NK-92 treated with Interleukin-12 subunit alpha and Interleukin-12 subunit beta, amount 100 ng/mL, for 24 hours (cell line): ENCODE results near the gene HEPACAM.

Experiments
- DNase-seq: peaks from one replicate; lab custom pipeline; 2025; lab: John Stamatoyannopoulos, UW

Gene HEPACAM

DNA sequence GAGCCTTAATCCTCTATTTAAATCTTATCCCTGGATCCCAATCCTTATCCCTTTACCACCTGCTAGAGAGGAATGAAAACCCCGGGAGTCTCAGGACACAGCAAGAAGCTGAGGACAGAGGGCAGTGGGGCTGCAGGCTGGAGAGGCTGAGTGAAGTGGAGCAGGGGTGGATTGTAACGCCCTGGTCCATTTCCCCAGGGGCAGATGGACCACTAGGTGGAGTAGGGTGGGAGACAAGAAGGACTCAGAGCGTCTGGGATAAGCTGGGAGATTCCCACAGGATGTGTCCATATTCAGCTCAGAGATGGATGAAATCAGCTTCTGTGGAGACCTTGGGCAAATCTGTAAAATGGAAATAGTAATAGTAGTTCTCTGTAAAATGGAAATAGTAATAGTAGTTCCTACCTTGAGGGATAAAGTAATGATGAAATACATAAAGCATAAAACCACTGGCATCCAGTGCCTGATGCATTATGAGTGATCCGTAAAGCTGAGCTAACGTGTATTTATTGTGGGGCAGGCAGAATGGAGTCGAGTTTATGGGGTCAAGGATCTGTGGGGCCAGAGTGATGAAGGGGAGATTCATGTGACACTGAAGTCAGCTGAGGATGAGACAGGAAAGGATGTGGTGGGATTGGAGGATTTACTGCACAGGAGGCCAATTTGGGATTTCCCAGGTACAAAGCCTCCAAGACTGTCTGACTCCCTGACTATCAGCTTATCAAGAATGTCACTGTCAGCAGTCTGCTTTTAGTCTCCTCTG is 36.3 kb downstream of the HEPACAM start:
- DNase-seq = no peak

DNA sequence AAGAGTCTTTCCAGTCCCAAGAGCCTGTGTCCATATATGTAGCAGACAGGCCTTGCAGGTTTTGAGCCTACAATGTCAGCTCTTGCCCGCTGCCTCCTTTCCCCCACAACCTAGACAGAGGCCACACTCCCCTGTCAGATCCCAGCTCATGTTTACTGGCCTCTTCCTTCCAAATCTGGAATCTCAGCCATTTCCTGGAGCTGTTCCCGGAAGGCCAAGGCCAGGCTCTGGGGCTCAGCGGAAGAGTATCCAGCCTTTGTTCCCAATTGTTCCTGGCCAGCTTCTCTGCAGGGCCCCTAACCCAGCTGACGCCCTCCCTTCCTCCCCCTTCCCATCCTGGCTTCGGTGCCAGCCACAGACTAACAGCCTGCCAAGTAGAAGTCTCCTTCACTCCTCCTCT is 37.1 kb downstream of the HEPACAM start:
- DNase-seq = no peak

DNA sequence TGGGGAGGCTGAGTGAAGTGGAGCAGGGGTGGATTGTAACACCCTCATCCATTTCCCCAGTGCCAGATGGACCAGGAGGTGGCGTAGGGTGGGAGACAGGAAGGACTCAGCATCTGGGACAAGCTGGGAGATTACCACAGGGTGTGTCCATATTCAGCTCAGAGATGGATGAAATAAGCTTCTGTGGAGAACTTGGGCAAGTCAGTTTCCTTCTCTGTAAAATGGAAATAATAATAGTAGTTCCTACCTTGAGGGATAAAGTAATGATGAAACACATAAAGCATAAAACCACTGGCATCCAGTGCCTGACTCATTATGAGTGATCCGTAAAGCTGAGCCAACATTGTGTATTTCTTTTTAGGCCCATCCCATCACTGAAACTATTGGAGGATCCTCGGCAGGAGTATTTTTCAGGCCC is 37.6 kb downstream of the HEPACAM start:
- no peak for DNase-seq

DNA sequence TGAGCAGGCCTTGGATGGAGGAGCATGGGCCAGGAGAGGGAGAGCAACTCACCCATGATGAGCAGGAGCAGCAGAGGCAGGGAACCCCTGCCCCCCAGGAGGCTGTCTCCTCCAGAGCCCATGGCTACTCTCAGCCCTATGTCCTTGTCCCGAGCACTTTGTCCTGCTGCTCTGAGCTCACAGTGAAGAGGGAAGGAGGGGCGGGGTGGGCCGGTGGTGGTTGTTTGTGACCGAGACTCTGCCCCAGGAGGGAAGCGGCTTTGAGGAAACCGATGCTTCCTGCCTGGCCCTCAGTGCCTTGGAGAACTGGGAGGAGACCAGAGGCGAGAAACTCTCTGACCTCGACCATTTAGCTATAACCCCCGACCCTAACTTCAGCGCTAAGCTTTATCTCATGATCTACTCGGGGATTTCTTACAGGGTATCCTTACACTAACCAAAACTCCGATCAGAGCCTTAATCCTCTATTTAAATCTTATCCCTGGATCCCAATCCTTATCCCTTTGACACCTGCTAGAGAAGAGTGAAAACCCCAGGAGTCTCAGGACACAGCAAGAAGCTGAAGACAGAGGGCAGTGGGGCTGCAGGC is 38.1 kb downstream of the HEPACAM start, which contains the start of gene ROBO4:
ROBO4 (minus strand) TSS at position 192 of the 589 bp plus-strand sequence; CDS start at position 122, 70 bp downstream.
- DNase-seq = no peak

DNA sequence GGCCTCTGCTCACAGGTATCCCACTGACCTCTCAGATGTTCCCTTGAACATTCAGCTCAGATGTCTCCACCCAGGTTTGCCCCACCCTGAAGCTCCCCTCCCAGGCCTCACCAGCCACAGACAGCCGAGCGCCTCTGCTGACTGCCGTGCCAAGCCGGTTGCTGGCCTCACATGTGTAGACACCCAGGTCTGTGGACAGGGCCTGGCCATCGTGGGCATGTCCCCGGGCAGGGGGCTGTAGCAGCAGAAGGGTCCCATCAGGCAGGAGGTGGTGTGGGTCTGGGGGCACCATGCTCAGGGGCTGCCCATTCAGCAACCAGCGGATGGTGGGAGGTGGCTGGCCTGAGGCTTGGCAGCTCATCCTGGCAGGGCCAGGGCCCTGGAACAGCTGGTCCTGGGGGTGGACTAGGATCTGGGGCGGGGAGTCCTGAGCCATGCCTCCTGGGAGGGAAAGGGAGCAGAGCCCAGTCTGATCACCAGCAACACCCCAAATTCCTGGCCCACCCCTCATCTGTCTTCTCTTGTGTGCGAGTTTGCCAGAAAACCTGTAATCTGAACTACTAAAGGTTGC is 38.9 kb downstream of the HEPACAM start:
- DNase-seq = no peak

DNA sequence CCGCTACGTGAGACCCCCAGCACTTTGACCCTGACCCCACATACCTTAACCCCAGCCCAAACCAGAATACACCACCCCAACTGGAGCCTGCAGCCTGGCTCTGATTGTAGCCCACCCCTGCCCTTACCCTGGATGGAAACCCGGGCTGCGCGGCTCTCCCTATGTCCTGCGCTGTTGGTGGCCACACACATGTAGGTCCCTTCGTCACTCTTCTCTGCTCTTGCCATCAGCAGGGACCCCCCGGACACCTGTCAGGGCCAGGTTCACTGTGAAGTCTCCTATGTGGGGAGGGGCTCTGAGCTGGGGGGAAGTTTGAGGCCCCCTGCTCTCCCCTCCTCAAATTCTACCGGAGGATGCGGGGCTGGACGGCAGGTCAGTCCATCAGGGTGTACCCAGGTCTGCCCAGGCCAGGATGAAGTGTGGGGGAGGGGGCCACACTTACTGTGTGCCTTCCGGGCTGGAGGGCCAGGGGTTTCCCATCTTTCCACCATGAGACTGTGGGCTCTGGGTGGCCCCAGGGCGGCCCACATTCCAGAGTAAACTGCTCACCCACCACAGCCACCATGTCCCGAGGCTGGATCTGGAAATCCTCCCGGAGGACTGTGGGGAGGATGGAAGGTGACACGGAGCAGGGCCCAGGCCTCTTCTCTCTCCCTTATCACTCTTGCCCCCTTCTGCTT is 39.6 kb downstream of the HEPACAM start:
- no peak for DNase-seq

DNA sequence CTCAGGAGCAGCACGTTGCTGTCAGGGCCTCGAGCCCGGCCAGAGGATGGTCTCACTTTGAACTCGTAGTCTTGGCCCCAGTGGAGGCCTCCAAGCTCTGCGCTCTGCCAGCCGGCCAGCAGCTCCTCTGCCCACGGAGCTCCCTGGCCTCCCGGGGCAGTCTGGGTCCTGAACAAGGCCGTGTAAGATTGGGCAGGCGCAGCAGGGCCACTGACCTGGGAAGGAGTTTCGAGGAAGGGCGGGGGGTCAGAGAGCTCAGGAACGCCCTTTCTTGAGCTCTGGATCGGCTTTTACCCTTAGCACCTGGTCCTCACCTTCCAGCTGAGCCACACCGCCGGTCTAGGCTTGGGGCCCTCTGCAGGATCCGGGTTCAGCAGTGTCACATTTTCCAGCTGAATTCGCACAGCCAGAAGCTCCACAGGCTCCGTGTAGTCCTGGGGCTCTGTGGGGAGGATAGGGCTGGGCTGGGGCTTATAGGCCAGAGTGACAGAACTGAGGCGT is 40.3 kb downstream of the HEPACAM start:
- DNase-seq = no peak

DNA sequence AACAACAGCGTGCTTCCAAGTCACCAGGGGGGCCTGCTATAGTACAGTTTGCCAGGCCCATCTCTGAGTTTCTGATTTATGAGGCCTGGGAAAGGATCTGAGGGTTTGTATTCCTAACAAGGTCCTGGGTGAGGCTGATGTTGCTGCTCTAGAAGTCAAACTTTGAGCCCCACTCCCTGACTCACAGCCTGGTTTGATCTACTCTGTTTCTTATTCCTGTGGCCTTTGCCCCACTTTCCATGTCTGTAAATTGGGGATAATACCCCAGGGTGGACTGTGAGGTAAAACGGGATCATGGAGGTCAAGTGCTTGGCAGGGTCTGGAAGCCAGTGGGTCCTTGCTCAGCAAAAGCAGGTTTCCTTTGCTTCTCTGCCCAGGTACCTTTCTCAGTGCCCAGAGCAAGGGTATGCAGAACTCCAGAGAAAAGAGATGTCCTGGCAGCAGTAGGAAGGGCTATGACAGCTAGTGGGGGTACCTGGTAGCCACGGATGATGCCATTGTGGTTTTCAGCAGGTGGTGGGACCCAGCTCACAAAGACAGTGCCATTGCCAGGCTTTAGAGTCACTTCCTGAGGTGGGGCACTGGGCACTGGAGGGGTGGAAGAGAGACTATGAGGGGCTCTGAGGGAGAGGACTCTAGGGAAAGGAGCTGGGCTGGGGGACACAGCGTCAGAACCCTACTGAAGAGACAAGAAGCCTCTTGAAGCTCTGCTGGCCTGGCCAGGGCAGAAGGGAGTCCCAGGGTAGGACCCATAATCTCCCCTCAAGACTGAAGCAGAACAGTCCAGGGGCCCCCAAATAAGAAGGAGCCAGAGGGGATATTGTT is 41.0 kb downstream of the HEPACAM start:
- no peak for DNase-seq

DNA sequence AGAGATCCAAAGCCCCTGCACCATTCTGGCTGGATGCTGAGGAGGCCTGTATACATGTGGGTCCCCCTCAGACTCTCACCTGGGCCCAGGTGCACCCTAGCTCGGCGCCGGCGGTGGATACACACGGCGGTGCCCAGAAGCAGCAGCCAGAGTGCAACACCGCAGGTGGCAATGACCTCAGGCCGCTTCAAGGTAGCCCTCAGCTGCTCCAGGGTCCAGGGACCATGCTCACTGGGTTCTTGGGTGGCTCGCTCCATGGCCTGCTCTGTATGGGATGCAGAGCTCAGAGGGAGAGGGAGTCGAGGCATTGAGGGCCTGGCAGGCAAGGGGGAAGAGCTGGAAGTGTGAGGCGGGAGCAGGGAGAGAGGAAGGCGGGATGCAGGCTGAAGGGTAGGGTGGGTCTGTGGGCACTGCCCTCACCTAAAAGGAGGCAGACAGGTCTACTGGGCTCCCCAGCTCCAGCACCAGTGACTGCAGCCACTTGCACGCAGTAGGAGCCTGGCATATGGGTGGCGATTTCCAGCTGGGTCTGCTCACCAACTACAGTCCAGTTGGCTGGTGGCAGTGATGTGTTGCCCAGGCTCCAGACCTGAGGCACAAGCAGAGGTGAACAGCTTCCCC is 42.0 kb downstream of the HEPACAM start:
- no peak for DNase-seq

DNA sequence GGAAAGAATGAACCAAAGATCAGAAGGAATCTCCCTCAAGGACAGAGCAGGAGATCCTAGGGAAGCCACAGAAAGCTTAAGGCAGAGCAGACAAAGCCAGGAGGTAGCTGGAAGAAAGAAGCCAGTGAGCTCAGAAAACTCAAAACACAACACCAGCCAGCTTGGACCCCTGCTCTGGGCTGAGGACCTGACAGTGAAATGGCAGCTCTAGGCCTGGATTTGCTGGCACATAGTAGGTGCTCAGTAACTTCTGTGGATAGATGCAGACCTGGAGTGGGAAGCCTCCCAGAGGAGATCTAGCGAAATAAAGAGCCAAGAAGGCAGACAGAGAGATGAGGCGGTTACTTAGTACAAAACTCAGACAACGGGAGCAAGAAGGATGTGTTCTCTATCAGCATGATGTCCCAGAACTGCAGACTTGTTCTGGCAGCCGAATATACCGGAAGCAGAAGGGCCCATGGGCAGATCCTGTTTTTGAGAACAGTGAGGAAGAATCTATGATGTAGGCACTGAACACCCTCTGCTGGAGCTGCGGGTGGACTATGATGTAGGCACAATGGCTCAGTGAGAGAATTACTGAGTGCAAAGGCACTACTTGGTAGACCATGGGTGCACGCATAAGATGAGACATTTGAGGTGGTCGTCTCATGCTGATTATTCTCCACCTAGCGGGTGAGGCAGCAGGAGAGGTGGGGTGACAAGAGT is 42.9 kb downstream of the HEPACAM start:
- DNase-seq = no peak

DNA sequence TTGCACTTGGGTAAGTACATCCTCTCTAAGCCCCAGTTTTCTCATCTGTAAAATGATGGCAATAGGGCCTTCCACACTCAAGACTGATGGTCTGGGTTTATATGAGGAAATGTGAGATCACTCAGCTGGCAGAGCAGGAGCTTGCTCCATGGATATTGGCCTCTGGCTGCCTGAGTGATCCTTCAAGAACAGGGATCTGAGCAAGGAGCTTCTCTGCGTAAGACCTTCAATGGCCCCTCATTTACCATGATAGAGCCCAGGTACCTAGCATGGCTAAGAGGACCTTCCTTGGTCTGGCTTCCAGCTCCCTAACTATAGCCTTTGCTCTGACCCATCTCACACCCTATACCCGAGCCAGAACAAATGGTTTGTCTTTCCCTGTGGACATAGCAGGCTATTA is 43.7 kb downstream of the HEPACAM start:
- no peak for DNase-seq

DNA sequence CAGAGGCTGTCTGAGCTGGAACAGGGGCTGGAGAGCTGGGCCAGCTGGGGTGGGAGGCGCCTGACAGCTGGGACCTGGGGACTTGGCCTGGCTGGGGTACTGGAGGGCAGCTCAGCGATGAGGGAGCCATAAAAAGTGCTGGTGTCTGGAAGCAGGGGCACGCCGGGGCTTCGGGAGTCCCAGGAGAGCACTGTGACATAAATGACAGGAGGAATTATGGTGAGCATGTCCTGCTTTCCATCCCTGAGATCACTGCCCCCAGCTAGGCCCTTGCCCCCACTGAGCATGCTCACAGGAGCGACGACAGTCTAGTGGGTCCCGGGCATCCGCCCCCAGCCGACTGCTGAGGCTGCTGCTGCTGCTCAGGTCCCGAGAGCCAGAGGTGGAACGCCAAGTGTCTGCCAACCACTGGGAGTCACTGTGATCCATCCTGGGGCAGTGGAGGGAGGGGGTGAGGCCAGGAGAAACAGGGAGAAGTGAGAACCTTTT is 44.4 kb downstream of the HEPACAM start:
- no peak for DNase-seq

DNA sequence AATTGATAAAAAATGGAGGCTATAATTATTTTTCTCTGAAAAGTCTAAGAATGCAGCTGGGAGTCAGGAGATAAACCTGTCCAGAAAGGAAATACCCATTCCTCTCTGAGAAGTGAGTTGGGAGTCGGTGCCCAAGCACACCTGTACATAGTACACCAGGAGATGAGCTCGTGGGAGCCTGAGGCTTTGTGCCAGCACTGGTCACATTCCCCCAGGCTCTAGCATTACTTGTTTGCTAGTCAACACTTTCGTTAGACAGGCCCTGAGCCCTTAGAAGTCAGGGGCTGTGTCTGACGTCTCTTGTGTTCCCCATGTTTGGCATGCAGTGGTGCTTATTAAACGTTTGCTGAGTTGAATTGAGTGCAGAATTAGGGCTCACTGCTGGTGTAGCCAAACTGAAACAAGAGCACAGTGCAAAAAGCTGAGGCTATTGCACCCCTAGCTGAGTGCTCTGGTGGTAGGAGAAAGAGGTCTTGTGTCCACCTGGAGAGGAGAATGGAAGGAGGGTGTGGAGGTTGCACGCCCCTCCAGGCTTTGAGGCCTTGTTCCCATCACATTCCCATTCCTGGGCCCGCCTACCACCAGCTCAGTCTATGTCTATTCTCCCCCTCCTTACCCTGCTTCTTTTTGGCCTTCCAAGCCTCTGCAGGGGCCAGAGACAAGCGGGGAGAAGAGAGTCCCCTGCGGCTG is 45.0 kb downstream of the HEPACAM start:
- no peak for DNase-seq

DNA sequence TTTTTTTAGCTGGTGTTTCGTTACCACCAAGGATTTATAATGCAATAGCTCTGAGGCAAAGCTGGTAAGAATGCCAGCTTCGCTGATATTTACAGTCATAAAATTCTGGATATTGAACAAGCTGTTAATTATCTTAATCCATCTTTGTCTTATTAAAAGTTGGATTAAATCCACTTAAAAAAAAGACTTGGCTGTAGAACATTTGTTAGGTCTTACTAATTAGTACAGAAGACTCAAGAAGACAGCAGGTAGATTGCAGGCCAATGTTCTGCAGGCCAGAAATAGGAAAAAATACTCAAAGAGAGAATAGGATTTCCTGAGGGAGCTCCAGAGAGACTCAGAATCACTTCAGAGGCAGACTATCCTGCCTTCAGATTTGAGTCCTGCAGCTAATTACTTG is 45.7 kb downstream of the HEPACAM start:
- no peak for DNase-seq

DNA sequence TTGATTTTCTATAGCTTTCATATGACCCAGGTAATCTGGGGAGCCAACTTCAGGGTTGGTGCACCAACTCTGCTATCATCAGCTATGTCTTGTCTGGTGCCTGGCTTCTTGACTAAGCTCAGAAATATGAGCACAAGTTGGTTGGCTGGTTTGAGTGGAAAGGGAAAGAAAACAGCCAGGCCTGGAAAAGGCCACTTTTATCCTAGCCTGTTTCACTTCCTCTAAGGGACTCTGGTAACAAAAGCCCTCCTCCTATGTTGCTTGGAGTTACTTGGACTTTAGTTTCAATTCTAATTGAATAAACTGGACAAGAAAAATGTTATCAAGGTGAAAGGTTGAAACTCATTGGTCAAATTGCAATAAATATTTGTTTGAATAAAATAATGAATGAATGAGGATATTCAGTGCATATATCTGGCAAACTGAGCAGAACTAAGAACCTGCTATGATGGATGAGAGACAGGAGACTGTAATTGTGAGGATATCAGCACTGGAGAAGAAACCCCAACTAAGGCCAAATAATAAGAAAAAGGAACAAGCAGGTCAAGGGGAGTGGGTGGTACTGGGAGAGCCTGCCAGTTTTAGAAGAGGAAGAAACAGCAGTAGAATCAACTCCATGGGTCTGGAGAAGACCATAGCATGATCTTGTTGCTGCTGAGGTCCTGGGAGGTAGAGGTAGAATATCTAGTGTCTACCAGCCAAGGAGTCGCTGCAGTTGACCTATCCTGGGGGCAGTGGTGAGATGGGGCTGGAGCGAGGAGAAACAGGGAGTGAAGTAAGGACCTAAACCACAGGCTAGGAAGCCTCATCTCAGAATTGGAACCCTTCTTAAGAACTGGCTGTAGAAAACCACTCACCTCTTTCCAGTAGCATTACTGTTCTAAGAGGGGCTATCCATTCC is 46.4 kb downstream of the HEPACAM start:
- no peak for DNase-seq

DNA sequence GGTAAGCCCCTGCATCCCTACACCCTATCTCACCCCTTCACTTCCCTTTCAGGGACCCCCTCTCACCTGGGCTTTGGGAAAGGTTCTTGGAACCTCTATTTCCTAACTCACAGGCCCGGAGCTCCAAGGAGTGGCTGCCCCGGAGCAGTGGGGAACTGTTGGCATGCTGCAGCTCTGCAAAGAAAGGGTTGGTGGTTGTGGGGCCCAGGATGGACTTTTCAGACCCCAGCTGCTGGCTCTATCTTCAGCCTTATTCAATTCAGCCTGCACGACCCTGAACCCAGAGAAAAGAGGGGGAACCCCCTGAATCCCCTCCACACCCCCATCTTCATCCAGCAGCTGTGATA is 48.2 kb downstream of the HEPACAM start:
- no peak for DNase-seq

DNA sequence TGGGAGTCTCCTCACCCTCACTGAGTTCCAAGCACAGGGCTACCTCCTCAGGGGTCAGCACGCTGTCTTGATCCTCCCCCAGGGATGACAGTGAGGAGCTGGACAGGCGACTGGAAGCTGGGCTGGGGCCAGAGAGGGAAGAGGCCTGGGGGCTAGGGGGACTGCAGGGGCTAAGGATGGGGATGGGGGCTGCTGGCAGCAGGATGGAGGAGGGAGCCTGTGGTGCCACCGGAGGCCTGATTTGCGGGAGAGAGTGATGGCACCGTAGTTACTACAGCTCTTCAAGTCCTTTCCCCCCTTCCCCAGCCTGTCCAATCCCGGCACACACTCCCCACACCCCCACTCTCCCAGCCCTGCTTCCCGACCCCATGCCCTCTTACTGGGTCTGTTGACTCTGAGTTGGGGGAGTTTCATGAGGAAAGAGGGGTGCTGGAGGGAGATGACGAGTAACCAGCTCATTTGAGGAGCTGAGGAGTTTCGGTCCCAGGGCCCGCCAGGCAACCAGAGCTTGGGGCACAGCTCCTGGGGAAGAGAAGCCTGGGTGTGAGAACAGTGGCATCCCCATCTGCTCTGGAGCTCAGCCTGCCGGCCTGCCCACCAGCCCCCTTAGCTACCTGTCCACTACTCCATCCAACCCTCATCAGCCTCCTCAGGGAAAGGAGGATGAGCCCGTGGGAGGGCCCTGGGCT is 48.7 kb downstream of the HEPACAM start:
- no peak for DNase-seq

DNA sequence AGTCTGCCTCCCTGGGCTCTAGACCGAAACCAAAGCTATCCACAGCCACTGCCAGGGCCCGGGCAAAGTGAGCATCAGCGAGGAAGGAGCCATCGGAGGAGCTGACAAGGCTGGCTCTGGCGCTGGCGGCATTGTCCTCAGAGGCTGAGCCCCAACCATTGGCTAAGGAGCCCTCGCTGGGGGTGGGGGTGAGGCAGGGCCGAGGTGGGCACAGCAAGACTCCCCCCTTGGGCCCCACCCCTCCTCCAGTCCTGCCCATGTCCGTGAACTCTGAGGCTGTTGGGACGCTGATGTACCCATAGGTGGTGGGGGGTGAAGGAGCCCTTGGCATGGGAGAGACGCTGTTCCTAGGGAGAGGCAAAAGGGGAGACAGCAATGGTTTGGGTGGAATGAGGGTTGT is 49.4 kb downstream of the HEPACAM start:
- DNase-seq = no peak
